ENCODE data around the gene TNFRSF25. TPM values are rescaled to one million over a fixed set of nuclear protein-coding genes. Genes with fewer than 3 reads are reported as not detected.
A peak's percentile ranks its signal among the peaks of the same experiment; 100 is the strongest.
"Not testable (repeated sequence)": the region's sequence is repeated elsewhere in the genome, so short reads cannot be mapped to it uniquely, and the experiment has no call there.

Gene TNFRSF25
- total and polyA plus RNA-seq, 4 donors, result 9.5 to 37.5 (median 21.4) TPM

DNA sequence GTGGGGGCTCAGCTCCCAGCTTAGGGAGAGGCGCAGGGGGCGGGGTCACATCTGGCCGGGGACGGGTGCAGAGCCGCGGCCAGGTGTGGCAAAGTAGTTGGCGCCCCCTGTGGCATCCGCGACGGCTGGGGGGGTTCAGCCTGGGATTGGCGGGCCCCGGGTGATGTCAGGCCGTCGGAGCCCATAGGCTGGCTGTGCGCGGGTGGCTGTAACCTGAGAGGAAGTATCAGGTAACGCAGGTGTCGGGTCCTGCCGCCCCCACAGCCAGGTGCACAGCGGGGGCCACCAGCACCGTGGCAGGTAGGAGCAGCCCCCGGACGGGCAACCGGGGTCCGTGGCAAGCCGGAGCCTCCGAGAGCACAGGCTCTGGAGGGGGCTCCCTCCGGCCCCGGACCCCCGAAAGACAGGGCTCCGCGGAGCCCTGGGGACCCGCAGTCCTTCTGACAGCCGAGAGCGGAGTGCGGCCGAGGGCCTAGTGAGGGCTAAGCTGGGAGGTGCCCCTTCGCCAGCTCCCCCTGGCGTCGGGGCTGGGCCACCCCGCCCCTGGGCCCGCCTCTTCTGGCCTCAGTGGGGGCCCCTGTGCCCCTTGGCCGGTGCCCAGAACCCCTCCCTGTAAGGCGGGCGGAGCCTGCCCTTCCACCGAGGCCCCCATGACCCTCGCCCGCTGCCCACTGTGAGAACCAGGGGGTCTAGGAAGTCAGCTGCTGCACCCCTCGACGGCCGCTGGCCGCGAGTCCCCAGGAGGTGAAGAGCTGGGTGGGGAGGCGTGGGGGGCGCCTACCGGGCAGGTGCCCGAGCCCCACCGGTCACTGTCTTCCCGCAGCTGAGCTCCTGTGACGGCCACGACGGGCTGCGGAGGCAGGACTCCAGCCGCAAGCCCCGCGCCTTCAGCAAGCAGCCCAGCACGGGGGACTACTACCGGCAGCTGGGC lies 17.9 kb downstream of the TNFRSF25 start:
- H3K9me3 ChIP-seq (ENCODE audit: control insufficient read depth, insufficient read depth, low read length), result no peaks in the 10 kb centered on the region
- H3K4me1 ChIP-seq (ENCODE audit: control insufficient read depth, insufficient read depth, low read length), result peaks cover 38% of the 10 kb centered on the region
- peaks cover 53% of the 10 kb centered on the region for H3K27me3 ChIP-seq (ENCODE audit: control insufficient read depth, insufficient read depth, low read length)
- peaks cover 3% of the 10 kb centered on the region for H3K36me3 ChIP-seq (ENCODE audit: control insufficient read depth, insufficient read depth, low read length)
- no peak overlapping the region for H3K4me3 ChIP-seq (ENCODE audit: low read depth, low read length)
- no peak for DNase-seq (ENCODE audit: low read depth in 4 of 6, low spot score in 6 of 6)
- WGBS (ENCODE audit: insufficient coverage), result 3% methylated on average over 68 of the region's 68 CpGs
- H3K27ac ChIP-seq (ENCODE audit: low read depth, low read length), result no peak overlapping the region

- DNase-seq (ENCODE audit: low read depth in 4 of 6, low spot score in 6 of 6), result peak in 1 of 6 donors; percentile 47
- WGBS (ENCODE audit: insufficient coverage), result 5% methylated on average over 53 of the region's 67 CpGs
- H3K9me3 ChIP-seq (ENCODE audit: control insufficient read depth, insufficient read depth, low read length), result no peaks in the 10 kb centered on the region
- H3K4me3 ChIP-seq (ENCODE audit: low read depth, low read length), result no peak overlapping the region
- peaks cover 38% of the 10 kb centered on the region for H3K4me1 ChIP-seq (ENCODE audit: control insufficient read depth, insufficient read depth, low read length)
- H3K27me3 ChIP-seq (ENCODE audit: control insufficient read depth, insufficient read depth, low read length), result peaks cover 50% of the 10 kb centered on the region
- peaks cover 3% of the 10 kb centered on the region for H3K36me3 ChIP-seq (ENCODE audit: control insufficient read depth, insufficient read depth, low read length)
- H3K27ac ChIP-seq (ENCODE audit: low read depth, low read length), result no peak overlapping the region
Measured at GRCh38 chr1:6447016-6447817, 18.8 kb downstream of the TNFRSF25 start.

DNA sequence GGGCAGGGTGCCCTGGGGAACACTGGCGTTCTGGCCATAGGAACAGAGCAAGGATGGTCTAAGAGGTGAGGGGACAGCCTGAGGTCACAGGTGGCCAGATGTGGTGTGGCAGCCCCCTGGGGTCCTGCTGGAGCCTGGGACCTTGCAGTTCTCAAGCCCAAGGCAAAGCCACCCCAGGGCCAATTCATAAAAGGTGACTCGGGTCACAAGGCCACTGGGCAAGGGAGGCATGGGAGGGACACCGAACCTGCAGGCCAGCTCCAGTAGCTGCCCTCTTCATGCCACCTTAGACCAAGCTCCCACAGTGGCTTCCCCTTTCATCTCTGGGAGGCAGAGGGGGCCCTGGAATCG lies 19.3 kb downstream of the TNFRSF25 start:
- Histone ChIP-seq H3K36me3 (ENCODE audit: control insufficient read depth, insufficient read depth, low read length) (peaks cover 1% of the 10 kb centered on the region), H3K27me3 (ENCODE audit: control insufficient read depth, insufficient read depth, low read length) (peaks cover 47% of the 10 kb centered on the region), H3K4me1 (ENCODE audit: control insufficient read depth, insufficient read depth, low read length) (peaks cover 38% of the 10 kb centered on the region), H3K9me3 (ENCODE audit: control insufficient read depth, insufficient read depth, low read length) (no peaks in the 10 kb centered on the region), H3K4me3 (ENCODE audit: low read depth, low read length) (no peak overlapping the region), H3K27ac (ENCODE audit: low read depth, low read length) (no peak overlapping the region)
- 62% methylated on average over 4 of the region's 4 CpGs for WGBS (ENCODE audit: insufficient coverage)
- no peak for DNase-seq (ENCODE audit: low read depth in 4 of 6, low spot score in 6 of 6)

GRCh38 chr1:6445929-6446328 lies 20.0 kb downstream of the TNFRSF25 start:
- 77% methylated on average over 2 of the region's 4 CpGs for WGBS (ENCODE audit: insufficient coverage)
- Histone ChIP-seq H3K4me1 (ENCODE audit: control insufficient read depth, insufficient read depth, low read length) (peaks cover 38% of the 10 kb centered on the region), H3K27me3 (ENCODE audit: control insufficient read depth, insufficient read depth, low read length) (peaks cover 46% of the 10 kb centered on the region)
- H3K9me3 ChIP-seq (ENCODE audit: control insufficient read depth, insufficient read depth, low read length); H3K27ac ChIP-seq (ENCODE audit: low read depth, low read length); DNase-seq (ENCODE audit: low read depth in 4 of 6, low spot score in 6 of 6); H3K4me3 ChIP-seq (ENCODE audit: low read depth, low read length); H3K36me3 ChIP-seq (ENCODE audit: control insufficient read depth, insufficient read depth, low read length): not testable (repeated sequence)

DNA sequence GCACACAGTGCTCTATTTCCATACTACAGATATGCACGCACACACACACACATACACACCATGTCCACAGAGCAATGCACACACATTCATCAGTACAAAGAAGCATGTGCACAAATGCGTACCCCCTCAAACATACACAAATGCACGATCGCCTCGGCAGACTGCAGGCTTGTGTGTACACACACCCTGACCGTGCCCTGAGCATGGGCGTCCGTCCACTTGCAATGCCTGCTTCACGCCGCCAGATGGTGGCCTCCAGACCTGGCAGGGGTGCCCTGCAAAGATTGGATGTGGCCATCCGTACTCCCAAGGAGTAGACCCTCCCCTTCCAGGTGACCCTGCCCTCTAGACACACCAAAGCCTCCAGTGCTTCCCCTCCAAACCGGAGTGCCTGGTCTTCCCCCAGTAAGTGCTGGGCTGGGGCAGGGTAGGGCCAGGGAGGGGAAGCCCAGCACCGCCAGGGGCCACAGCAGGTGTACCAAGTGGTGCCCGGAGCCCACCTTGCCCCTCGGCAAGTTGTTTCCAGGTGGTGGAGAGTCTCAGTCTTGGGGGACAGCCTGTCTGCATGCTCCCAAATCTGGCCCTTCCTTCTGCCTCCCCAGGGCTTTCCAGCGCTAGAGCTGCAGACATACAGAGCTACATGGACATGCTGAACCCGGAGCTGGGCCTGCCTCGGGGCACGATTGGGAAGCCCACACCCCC lies 20.8 kb downstream of the TNFRSF25 start:
- H3K27ac ChIP-seq (ENCODE audit: low read depth, low read length), result no peak overlapping the region
- H3K36me3 ChIP-seq (ENCODE audit: control insufficient read depth, insufficient read depth, low read length), result no peaks in the 10 kb centered on the region
- peaks cover 37% of the 10 kb centered on the region for H3K4me1 ChIP-seq (ENCODE audit: control insufficient read depth, insufficient read depth, low read length)
- 80% methylated on average over 5 of the region's 19 CpGs for WGBS (ENCODE audit: insufficient coverage)
- H3K4me3 ChIP-seq (ENCODE audit: low read depth, low read length), result no peak overlapping the region
- H3K27me3 ChIP-seq (ENCODE audit: control insufficient read depth, insufficient read depth, low read length), result peaks cover 45% of the 10 kb centered on the region
- no peaks in the 10 kb centered on the region for H3K9me3 ChIP-seq (ENCODE audit: control insufficient read depth, insufficient read depth, low read length)
- DNase-seq (ENCODE audit: low read depth in 4 of 6, low spot score in 6 of 6), result peak in 1 of 6 donors; percentile 50

- peaks cover 31% of the 10 kb centered on the region for H3K4me1 ChIP-seq (ENCODE audit: control insufficient read depth, insufficient read depth, low read length)
- WGBS (ENCODE audit: insufficient coverage), result 89% methylated on average over 15 of the region's 15 CpGs
- H3K9me3 ChIP-seq (ENCODE audit: control insufficient read depth, insufficient read depth, low read length), result no peaks in the 10 kb centered on the region
- H3K27me3 ChIP-seq (ENCODE audit: control insufficient read depth, insufficient read depth, low read length), result peaks cover 41% of the 10 kb centered on the region
- no peak overlapping the region for H3K4me3 ChIP-seq (ENCODE audit: low read depth, low read length)
- no peaks in the 10 kb centered on the region for H3K36me3 ChIP-seq (ENCODE audit: control insufficient read depth, insufficient read depth, low read length)
- no peak for DNase-seq (ENCODE audit: low read depth in 4 of 6, low spot score in 6 of 6)
- no peak overlapping the region for H3K27ac ChIP-seq (ENCODE audit: low read depth, low read length)
Measured at GRCh38 chr1:6444377-6444776, 21.6 kb downstream of the TNFRSF25 start.

DNA sequence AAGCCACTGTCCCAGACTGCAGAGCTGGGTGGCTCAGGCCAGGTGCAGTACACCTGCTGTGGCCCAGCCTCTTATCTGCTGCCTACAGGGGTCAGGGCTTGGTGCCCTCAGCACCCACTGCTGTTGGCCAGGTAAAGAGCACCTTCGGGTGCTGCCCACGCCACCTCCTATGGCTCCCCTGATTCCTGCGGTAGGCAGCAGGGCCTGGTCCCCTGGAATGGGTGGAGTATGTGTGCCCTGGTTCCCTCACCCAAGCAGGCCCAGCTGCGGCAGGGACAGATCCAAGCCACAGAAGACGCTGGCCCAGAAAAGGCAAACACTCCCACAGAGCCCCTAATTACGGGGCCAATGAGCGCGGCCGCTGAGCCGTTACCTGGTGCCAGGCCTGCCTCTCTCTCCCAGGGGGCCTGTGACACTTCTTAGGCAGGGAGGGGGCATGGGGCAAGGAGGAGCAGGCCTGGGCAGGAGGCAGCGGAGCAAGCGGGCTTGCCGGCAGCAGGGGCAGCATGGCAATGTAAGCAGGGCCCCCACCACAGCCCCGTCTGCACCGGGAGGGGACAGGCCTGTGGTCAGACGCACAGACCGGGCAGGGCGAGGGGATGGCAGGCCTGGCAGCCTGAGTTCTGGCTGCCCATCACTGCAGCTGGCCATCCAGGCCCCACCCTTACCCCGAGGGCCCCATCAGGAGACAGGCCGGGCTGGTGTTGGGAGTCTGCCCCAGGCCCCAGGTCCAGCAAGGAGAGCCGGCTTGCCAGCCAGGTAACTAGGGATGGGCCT lies 22.4 kb downstream of the TNFRSF25 start:
- peaks cover 26% of the 10 kb centered on the region for H3K4me1 ChIP-seq (ENCODE audit: control insufficient read depth, insufficient read depth, low read length)
- H3K27ac ChIP-seq (ENCODE audit: low read depth, low read length), result no peak overlapping the region
- H3K27me3 ChIP-seq (ENCODE audit: control insufficient read depth, insufficient read depth, low read length), result peaks cover 35% of the 10 kb centered on the region
- no peak overlapping the region for H3K4me3 ChIP-seq (ENCODE audit: low read depth, low read length)
- no peaks in the 10 kb centered on the region for H3K9me3 ChIP-seq (ENCODE audit: control insufficient read depth, insufficient read depth, low read length)
- DNase-seq (ENCODE audit: low read depth in 4 of 6, low spot score in 6 of 6), result no peak
- 81% methylated on average over 19 of the region's 21 CpGs for WGBS (ENCODE audit: insufficient coverage)
- H3K36me3 ChIP-seq (ENCODE audit: control insufficient read depth, insufficient read depth, low read length), result no peaks in the 10 kb centered on the region

GRCh38 chr1:6441586-6441985 lies 24.4 kb downstream of the TNFRSF25 start:
- DNase-seq (ENCODE audit: low read depth in 4 of 6, low spot score in 6 of 6), result no peak
- Histone ChIP-seq H3K36me3 (ENCODE audit: control insufficient read depth, insufficient read depth, low read length) (no peaks in the 10 kb centered on the region), H3K9me3 (ENCODE audit: control insufficient read depth, insufficient read depth, low read length) (no peaks in the 10 kb centered on the region), H3K4me1 (ENCODE audit: control insufficient read depth, insufficient read depth, low read length) (peaks cover 23% of the 10 kb centered on the region), H3K27ac (ENCODE audit: low read depth, low read length) (no peak overlapping the region), H3K27me3 (ENCODE audit: control insufficient read depth, insufficient read depth, low read length) (peaks cover 16% of the 10 kb centered on the region), H3K4me3 (ENCODE audit: low read depth, low read length) (no peak overlapping the region)
- 77% methylated on average over 4 of the region's 7 CpGs for WGBS (ENCODE audit: insufficient coverage)
